ENCODE results near the gene ARTN. TPM values are rescaled to one million over a fixed set of nuclear protein-coding genes. Genes with fewer than 3 reads are reported as not detected.

ARTN gene
- total and polyA plus RNA-seq, 2 experiments from 2014 or later = 6.7 to 35.7 TPM

- H3K4me2 ChIP-seq = peak within 1 kb of the TSS; percentile 97
- peak within 1 kb of the TSS; percentile 88 for H3K4me3 Mint-ChIP-seq
- no peaks in the 10 kb centered on the region for H3K27me3 ChIP-seq (ENCODE audit: insufficient read depth)
- H4K20me1 ChIP-seq (replicated peaks; ENCODE audit: insufficient read depth) = no peaks in the 10 kb centered on the region; the same call in 1 of the 2 replicates
- peaks cover 7% of the 10 kb centered on the region for H3K27me3 Mint-ChIP-seq (ENCODE audit: insufficient read depth, low read depth, poor library complexity)
- H3K79me2 ChIP-seq (replicated peaks; ENCODE audit: insufficient read depth) = no peaks in the 10 kb centered on the region; the same call in 1 of the 2 replicates
- no peaks in the 10 kb centered on the region for H3K9me2 ChIP-seq (ENCODE audit: insufficient read depth)
- TF ChIP-seq STAT1 (IDR thresholded peaks at IDR 0.05; ENCODE audit: unreplicated experiment) = no peak
- TF ChIP-seq ETS1 (IDR thresholded peaks at IDR 0.05) = peak; percentile 91
- TF ChIP-seq JUNB (IDR thresholded peaks at IDR 0.05; ENCODE audit: unreplicated experiment) = no peak
- peak; percentile 61 to 84 for TF ChIP-seq CTCF (conservative IDR thresholded peaks at IDR 0.05; ENCODE audit: low read depth in 2 of 2)
- no peak for TF ChIP-seq NANOG (IDR thresholded peaks at IDR 0.05; ENCODE audit: borderline replicate concordance)
- TF ChIP-seq ZNF331 (CRISPR knock-in tag; IDR thresholded peaks at IDR 0.05; ENCODE audit: low read depth) = no peak
- no peak; the same call in 1 of the 2 replicates for TF ChIP-seq CREB1 (CRISPR knock-in tag; IDR thresholded peaks at IDR 0.05; ENCODE audit: low read depth)
- peak; percentile 85 for TF ChIP-seq POLR2AphosphoS5 (IDR thresholded peaks at IDR 0.05; ENCODE audit: low read depth)
- no peak for TF ChIP-seq ZNF114 (CRISPR knock-in tag; IDR thresholded peaks at IDR 0.05)
- no peak for TF ChIP-seq EZH2phosphoT487 (IDR thresholded peaks at IDR 0.05; ENCODE audit: unreplicated experiment)
- TF ChIP-seq ZNF462 (CRISPR knock-in tag; IDR thresholded peaks at IDR 0.05) = no peak
- no peak for TF ChIP-seq EZH2 (IDR thresholded peaks at IDR 0.05; ENCODE audit: low read depth, unreplicated experiment)
- TF ChIP-seq REST (IDR thresholded peaks at IDR 0.05; ENCODE audit: unreplicated experiment) = peak; percentile 81
- H2AFZ ChIP-seq = peak within 1 kb of the TSS; percentile 95
- no peaks in the 10 kb centered on the region for H3K9me3 Mint-ChIP-seq
- peak; percentile 99 for DNase-seq (ENCODE audit: low spot score)
- H3K36me3 ChIP-seq (ENCODE audit: insufficient read depth) = no peaks in the 10 kb centered on the region
- peaks cover 31% of the 10 kb centered on the region for H3K4me1 Mint-ChIP-seq
- H3K27ac Mint-ChIP-seq = peak within 1 kb of the TSS; percentile 96
- H3F3A ChIP-seq (replicated peaks; ENCODE audit: low read depth) = 0 out of 2 replicates have a peak, but pooled peaks cover 7% of the 10 kb centered on the region
- peaks cover 5% of the 10 kb centered on the region for H3K4me1 ChIP-seq (ENCODE audit: insufficient read depth)
- H3K27ac ChIP-seq (ENCODE audit: low read depth) = peak within 1 kb of the TSS; percentile 98
- no peaks in the 10 kb centered on the region; the same call in 2 of the 3 replicates for H3K36me3 Mint-ChIP-seq (ENCODE audit: low read depth)
- peak; percentile 89 for ATAC-seq
- peak within 1 kb of the TSS; percentile 88 for H3K4me3 ChIP-seq
Observed at GRCh38 chr1:43946236-43947060, 12.8 kb downstream of the ARTN start, which contains the start of gene IPO13. Gene IPO13, plus strand, starts transcription at chr1:43946950. Its CDS starts 651 bp downstream, at chr1:43947601.

All from GM23338 (cell line).